HUDEP-2 (cell line): ENCODE results near the gene AKR1C3.
"Not testable (repeated sequence)": the region's sequence is repeated elsewhere in the genome, so short reads cannot be mapped to it uniquely, and the experiment has no call there.

ENCODE experiments used
- DNase-seq, 76 experiments: peaks; one replicate each; lab custom pipeline; 2025; ENCODE audit not compliant: unreplicated experiment in 76 of 76; lab: John Stamatoyannopoulos, UW

The AKR1C3 gene

DNA sequence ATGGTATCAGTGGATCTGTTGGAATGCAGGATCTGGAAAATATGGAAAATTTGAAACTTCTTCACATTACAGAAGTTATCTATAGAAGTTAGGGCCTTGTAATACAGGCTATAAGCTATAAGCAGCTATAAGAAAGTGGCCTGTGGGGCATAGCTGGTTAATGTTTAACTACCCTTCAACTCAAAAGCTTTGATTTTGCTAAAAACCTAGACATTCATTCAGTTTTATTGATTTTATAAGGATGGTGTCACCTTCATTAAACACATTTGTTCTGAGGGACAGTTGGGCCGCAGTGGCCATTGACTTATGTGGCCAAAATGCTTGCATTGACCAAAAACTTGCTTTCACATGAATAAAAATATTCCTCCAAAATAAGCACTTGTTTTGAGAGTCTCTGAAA is 13.1 kb upstream of the AKR1C3 start:
- DNase-seq, result no peak

DNA sequence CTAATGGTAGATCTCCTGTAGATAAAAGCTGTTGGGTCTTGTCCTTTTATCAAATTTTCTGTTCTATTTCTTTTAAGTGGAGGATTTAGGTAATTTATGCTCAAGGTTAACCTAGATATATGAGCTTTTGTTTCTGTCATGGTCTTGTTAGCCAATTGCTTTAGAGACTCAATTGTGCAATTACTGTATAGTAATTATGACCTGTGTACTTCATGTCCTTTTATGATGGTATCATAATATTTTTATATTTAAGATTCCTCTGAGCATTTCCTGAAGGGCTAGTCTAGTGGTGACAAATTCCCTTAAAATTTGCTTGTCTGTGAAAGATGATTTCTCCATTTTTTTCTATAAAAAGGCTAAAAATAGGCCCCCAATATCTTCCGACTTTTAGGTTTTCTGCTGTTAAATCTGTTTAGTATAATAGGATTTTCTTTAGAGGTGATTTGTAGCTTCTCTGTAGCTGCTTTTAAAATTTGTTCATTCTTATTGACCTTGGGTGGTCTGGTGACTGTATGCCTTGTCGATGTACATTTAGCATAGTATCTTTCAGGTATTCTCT is 5.4 kb upstream of the AKR1C3 start:
- DNase-seq, result no peak

DNA sequence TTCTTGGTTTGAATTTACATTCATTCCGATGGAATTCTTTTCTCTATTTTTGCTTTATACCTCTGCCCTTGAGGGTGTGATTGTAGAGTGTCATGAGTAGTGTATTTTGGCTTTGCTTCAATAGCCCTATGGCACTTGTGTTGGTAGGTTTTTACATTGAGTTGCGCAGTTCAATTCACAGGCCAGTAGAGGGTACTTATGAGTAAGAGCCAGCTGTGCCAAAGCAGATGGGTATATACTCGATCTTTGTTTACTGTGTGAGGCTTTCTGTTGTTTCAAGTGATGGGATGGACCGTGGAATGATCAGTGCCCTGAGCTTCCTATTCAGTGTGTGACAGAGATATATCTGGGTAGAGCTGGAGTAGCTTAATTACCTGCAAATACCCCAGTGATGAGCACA is 4.3 kb upstream of the AKR1C3 start:
- peak in 23 of 76 experiments; percentile 4 to 54 (median 18) for DNase-seq

DNA sequence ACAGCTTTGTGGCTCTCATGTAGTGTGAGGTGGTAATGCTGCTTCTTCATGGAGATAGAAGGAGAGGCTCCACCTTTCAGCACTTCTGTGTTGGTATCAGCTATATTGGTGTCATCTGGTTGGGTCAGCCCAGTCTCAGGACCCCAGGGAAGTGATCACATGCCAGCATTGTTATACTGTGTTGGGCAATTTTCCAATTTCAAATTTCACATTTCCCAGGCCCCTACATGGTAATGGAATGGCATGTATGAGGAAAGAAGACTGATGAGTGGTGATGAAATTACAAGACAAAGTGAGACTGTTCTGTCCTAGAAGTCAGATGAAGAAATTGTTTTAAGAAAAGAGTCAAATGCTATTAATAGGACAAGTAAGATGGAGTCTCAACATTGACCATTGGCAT is 3.7 kb upstream of the AKR1C3 start:
- DNase-seq, result no peak

DNA sequence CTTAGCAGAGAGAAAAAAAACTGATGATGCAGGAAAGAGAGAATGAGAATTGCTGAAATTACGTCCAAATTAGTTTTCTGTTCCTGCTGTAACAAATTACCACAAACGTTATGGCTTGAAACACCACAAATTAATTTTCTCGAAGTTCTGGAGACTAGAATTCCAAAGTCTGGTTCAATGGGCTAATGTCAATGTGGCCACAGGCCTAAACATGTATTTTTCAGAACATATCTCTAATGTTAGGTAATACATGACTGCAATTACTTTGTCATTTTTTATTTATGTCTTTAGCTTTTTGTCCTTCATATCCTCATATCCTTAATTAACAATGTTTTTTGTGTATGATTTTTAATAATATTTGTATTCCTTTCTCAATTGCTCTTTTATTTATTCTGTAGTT is 3.0 kb upstream of the AKR1C3 start:
- DNase-seq, result no peak

DNA sequence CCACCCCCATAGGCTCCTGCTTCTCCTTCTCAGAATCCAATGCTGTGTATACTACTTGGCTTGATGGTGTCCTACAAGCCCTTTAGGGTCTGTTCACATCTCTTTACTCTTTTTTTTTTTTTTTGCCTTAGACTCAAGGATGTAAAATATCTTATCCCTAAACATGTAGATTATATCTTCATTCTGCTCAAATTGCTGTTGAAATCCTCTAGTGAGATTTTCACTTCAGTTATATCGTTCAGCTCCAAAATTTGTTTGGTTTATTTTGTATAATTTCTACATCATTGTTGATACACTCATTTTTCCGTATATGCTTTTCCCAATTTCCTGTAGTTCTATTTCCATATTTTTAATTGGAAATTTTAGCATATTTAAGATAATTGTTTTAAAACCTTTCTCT is 1.8 kb upstream of the AKR1C3 start:
- DNase-seq, result no peak

DNA sequence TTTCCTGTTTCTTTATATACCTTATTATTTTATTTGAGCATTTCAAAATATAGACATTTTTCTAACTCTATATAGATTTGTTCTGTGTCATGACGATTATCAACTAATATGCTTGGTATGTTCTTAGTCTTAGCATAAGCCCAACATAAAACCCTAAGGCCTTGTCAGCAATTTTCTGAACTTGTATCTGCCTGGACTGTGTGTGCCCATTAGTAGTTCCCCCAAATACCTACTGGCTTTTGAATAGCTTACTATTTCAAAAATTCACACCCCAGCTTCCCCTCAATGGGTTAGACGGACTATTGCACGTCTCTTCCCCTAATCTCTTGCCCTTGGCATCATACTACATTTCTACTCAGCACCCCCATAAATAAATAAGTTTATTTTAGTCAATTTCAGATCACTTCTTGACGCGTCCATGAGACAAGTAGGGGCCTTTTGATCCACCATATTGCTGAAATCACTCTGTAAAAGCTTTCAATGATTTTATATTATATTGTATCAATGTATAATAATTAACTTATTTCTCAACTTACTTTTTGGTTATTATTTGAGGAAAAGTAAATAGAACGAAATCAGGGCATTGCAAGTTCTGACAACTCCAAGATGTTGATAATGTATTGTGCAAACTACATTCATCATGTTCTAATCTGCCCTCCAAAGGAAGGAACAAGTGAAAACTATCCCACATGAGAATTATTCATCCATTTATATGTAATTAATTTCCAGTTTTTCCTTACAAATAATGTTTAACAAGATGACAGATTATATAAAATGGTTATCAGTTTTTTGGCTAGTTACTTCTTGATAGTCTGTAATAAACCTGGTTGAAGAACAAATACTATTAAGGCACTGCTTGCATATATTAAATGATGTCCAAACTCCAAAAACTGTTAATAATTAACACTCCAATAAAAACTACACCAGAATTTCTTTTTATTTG is 1.1 kb upstream of the AKR1C3 start:
- no peak for DNase-seq

DNA sequence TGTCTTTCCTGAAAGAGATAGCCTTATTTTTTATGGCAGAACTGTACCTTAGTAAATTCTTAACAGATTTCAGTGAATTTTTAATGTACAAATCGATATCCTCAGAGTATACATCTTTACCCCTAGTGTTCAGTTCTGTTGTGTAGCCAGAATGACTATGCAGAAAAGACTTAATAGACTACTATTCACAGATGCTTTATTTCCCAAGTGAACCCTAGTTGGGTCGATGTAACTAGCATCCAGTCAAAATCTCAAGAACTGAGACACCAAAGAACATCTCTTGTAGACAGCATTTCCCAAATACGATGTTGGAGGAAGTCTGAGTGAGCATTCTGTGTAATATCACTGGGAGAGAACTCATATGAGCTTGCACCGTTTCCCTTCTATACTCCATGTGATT is 1.5 kb downstream of the AKR1C3 start:
- DNase-seq, result no peak

DNA sequence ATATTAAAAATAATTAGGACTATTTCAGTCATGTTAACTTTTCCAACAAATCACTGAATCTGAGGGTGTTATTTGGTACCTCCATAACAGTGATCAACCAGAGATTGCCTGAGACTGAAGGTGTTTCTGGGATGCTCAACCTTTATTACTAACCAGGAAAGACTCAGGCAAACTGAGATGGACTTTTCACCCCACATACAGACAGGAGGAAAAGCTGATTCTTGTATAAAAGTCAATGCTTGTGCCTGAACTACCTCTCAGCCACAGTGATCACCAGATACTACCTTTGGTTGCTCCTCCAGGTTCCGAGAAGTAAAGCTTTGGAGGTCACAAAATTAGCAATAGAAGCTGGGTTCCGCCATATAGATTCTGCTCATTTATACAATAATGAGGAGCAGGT is 1.9 kb downstream of the AKR1C3 start:
- DNase-seq, result no peak

DNA sequence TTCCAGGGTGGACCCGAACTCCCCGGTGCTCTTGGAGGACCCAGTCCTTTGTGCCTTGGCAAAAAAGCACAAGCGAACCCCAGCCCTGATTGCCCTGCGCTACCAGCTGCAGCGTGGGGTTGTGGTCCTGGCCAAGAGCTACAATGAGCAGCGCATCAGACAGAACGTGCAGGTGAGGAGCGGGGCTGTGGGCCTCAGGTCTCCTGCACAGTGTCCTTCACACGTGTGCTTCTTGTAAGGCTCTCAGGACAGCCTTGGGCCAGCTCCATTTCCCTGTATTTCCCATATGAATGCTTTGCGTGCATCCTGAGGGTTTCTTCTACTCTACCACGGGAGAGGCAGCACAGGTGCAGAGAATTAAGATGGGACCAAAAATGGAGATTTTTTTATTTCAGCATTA is 8.3 kb downstream of the AKR1C3 start:
- not testable (repeated sequence) for DNase-seq

DNA sequence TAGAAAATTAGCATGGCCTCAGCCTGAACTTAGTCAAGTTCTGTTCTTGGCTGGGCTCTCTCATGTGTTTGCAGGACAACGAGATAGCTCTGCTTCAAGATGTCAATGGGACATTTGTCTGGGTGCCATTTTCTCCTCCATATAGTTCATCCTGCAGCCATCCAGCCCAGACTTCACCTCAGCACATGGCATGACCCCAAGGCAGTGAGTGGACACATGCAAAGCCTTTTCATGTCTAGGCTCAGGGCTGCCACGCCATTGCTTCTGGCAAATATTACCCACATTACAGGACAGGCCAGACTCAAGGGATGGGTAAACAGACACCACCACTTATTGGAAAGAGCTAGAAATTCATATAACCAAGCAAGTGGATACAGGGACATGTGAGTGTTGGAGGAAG is 9.3 kb downstream of the AKR1C3 start:
- DNase-seq, result no peak

DNA sequence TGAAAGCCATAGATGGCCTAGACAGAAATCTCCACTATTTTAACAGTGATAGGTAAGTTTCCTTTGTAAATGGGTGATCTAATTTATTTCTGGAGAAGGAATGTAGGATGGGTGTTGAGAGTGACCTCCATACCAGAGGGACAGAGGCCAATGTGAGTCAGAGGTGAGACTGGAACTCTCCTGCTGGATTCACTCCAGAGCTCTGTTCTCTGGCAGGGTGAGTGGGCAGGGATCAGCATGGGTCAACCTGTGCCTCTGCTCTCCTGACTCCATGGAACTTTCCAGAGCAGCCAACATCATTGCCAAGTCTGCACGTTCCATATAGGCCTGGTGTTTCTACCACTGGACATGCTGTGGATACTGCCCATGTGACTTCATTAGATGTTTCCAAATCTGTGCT is 11.4 kb downstream of the AKR1C3 start:
- no peak for DNase-seq

DNA sequence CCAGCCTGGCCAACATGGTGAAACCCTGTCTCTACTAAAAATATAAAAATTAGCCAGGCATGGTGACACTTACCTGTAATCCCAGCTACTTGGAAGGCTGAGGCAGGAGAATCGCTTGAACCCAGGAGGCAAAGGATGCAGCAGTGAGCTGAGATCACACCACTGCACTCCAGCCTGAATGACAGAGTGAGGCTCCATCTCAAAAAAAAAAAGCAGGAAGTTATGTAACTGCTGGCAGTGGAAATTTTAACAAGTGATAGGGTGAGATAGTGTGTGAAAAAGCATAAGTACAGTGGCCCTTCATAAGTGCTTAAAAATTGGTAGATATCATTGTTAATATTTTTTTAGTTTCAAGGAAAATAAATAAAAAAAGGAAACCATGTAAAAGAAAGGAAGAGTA is 12.3 kb downstream of the AKR1C3 start:
- no peak for DNase-seq

DNA sequence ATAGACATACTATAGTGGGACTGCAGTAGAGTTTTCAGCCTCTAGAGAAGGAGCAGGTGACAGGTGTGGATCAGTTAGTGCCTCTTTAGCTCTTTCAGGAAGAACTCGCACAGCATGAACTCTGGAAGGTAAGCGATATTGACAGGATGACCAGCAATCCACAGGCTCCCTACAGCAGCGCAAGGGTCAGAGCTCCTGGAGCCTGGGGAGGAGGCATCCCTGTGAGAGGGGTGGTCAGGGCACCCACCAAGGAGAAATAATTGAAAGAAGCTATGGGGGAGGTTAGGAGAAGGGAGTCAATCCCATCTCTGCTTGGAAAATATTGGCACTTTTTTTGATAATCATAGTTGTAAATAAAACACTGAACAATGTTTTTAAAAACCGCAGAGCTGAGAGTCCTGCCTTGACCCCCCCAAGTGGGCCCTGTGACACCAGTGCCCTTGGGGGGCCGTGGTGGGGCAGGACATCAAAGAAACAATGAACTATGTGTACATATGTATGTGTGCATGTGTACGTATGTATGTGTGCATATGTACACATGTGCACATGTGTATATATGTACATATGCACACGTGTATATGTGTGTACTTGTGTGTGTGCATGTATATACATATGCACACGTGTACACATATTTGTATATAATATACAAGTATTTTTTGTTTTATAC is 13.8 kb downstream of the AKR1C3 start:
- DNase-seq, result no peak

DNA sequence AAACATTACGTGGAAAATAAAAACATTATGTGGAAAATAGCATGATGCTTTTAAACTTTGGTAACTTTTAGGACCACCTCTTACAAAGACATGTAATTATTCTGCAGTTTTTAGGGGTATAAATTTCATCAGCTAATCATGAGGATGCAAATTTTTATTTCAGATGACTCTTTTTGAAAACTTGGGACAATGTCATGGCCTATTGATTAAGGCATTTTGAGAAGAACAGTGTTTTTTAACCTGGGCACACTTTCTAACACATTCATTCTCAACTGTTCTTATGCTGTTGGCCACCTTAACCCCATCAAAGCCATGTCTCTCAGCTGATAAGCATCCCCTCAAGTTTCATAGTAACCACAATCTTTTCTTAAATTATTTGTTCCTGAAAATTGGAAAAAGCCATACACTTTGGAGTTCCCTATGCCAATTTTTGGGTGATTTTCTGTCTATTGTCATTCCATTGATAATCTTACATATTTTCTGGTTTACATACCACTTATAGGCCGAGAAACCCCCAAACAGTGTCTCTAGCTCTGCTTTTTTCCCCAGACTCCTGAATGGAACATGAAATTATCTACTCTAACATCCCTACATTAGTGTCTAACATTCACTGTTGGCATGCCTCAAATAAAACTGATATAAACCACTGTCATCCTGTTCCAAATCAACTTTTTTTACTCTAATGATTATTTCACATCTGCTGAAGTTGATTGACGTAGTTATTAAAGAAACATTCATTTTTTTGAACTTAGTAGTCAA is 14.6 kb downstream of the AKR1C3 start:
- no peak for DNase-seq

DNA sequence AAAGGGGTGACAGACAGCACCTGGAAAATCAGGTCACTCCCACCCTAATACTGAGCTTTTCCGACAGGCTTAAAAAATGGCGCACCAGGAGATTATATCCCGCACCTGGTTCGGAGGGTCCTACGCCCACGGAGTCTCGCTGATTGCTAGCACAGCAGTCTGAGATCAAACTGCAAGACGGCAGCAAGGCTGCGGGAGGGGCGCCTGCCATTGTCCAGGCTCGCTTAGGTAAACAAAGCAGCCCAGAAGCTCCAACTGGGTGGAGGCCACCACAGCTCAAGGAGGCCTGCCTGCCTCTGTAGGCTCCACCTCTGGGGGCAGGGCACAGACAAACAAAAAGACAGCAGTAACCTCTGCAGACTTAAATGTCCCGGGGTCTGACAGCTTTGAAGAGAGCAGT is 15.6 kb downstream of the AKR1C3 start:
- DNase-seq, result not testable (repeated sequence)

DNA sequence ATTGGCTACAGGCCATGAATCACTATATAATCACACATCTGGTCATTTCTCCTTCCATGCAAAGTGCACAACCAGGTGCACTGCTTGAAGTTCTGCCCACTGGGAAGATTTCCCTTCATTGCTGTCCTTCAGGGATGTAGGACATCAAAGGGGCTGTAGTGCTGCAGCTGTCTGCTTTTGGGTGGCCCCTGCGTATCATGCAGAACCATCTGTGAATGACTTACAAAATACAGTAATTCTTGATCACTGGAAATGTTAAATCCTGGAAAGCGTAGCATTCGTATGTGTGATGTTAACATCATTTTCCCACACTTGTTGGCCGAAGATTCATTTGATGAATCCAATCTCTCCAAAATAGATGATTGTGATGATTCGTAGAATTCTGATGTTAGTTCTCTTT is 22.4 kb downstream of the AKR1C3 start:
- DNase-seq, result no peak

DNA sequence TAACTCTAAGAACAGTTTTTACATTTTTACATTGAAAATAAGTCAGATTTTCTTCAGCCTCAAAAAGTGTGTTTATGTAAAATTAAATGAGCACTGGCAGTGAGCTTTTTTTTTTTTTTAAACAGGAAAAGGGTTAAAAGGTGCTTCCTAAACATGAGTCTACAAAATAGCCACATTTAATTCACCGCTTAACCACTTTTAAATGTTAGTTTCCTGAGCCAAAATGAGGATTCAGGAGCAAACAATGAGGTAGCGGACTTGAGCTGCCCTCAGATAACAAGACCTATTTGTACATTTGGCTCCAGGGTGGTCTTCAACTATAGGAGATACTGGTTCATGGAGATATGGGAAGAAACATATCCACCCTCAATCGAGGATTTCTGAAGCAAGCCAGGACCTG is 22.8 kb downstream of the AKR1C3 start:
- no peak for DNase-seq

DNA sequence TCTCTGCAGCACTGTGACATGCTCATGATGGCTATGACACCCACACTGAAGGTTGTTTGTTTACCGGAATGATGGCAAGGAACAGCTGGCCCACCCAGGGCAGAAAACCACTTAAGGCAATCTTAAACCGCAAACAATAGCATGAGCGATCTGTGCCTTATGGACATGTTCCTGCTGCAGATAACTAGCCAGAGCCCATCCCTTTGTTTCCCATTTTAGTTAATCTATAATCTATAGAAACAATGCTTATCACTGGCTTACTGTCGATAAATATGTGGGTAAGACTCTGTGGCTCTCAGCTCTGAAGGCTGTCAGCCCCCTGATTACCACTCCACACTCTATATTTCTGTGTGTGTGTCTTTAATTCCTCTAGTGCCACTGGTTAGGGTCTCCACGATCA is 25.8 kb downstream of the AKR1C3 start:
- not testable (repeated sequence) for DNase-seq

DNA sequence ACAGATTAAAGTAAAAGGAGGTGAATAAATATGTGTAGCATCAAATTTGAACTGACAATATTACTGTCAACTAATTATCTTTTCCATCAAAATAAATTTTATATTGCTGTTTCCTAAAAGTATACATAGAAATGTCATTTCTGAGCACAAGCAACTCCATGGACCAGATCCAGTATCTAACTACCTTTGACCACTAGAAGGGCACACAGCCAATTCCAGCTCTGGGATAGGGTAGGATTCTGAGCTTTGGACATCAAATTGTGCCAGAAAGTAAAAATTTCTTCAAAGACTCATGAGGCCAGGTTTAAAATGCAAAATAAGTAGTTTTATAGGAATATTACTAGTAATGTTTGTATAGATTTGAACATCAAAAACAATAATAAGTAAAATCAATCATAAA is 29.7 kb downstream of the AKR1C3 start:
- no peak for DNase-seq
